Measurements from ENCODE around the gene ABHD11.

DNA sequence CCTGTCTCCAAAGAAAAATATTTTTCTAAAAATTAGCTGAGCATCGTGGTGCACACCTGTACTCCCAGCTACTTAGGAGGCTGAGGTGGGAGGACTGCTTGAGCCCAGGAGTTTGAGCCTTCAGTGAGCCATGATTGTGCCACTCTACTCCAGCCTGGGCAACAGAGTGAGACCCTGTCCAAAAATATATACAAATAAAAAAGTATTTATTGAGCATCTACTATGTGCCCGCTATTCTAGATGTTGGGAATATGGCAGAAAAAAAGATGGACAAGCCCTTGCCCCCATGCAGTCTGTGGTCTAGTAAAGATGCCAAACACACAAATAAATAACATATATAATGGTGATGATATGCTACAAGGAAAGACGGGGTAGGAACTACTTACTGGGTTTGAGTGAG is 14.8 kb downstream of the ABHD11 start:
- TF ChIP-seq CTCF (IDR thresholded peaks at IDR 0.05; ENCODE audit: poor library complexity), result no peak
- no peak for TF ChIP-seq EZH2 (IDR thresholded peaks at IDR 0.05; ENCODE audit: borderline replicate concordance)
